Bronchial epithelial cell (primary cell): ENCODE data around the gene DOK3. TPM values are rescaled to one million over a fixed set of nuclear protein-coding genes. Genes with fewer than 3 reads are reported as not detected.

ENCODE experiments used
- DNase-seq: peaks from one replicate; pipeline ENCODE4 v3.0.0-alpha.2; 2010; ENCODE audit warnings: low read depth
- FAIRE-seq: peaks from 2 replicates; lab custom pipeline; 2011; peaks lifted over from hg19 to GRCh38; lab: Jason Lieb, UNC
- H3K27me3 ChIP-seq: 2 replicates; pipeline ENCODE4 v1.5.1; 2011; ENCODE audit warnings: low read length; ENCODE audit not compliant: control insufficient read depth, insufficient read depth
- H3K36me3 ChIP-seq: 2 replicates; pipeline ENCODE4 v1.5.1; 2011; ENCODE audit warnings: low read length; ENCODE audit not compliant: control insufficient read depth, insufficient read depth
- H3K4me3 ChIP-seq: 2 replicates; pipeline ENCODE4 v1.5.1; 2011; ENCODE audit warnings: mild to moderate bottlenecking, low read depth, low read length, control low read depth
- total RNA-seq: library from RNA; depleted of rRNA; stranded (reverse); fragments of >200 nt; gene quantifications from 2 replicates; pipeline ENCODE4 v1.2.1, GENCODE V29; 2014
- TF ChIP-seq, protein P1 (sequence below): IDR thresholded peaks from 2 replicates; pipeline ENCODE4 v1.5.1; 2011; ENCODE audit warnings: mild to moderate bottlenecking, moderate library complexity, low read length, control low read depth, inconsistent platforms; ENCODE audit not compliant: insufficient read depth, severe bottlenecking

The DOK3 gene
- total RNA-seq, 1 donor from 2014 or later, result 0.53 TPM

GRCh38 chr5:177554474-177555111 is 45.0 kb upstream of the DOK3 start, which contains the start of gene FAM193B:
Gene FAM193B, minus strand, starts transcription at chr5:177554563. Its CDS starts 105 bp downstream, at chr5:177554458.
- TF ChIP-seq, protein P1, sequence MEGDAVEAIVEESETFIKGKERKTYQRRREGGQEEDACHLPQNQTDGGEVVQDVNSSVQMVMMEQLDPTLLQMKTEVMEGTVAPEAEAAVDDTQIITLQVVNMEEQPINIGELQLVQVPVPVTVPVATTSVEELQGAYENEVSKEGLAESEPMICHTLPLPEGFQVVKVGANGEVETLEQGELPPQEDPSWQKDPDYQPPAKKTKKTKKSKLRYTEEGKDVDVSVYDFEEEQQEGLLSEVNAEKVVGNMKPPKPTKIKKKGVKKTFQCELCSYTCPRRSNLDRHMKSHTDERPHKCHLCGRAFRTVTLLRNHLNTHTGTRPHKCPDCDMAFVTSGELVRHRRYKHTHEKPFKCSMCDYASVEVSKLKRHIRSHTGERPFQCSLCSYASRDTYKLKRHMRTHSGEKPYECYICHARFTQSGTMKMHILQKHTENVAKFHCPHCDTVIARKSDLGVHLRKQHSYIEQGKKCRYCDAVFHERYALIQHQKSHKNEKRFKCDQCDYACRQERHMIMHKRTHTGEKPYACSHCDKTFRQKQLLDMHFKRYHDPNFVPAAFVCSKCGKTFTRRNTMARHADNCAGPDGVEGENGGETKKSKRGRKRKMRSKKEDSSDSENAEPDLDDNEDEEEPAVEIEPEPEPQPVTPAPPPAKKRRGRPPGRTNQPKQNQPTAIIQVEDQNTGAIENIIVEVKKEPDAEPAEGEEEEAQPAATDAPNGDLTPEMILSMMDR, result peak; percentile 40
- no peak for FAIRE-seq
- Histone ChIP-seq H3K27me3 (no peaks in the 10 kb centered on the region), H3K36me3 (peaks cover 5% of the 10 kb centered on the region), H3K4me3 (peak within 1 kb of the TSS; percentile 82)
- DNase-seq, result peak; percentile 74

DNA sequence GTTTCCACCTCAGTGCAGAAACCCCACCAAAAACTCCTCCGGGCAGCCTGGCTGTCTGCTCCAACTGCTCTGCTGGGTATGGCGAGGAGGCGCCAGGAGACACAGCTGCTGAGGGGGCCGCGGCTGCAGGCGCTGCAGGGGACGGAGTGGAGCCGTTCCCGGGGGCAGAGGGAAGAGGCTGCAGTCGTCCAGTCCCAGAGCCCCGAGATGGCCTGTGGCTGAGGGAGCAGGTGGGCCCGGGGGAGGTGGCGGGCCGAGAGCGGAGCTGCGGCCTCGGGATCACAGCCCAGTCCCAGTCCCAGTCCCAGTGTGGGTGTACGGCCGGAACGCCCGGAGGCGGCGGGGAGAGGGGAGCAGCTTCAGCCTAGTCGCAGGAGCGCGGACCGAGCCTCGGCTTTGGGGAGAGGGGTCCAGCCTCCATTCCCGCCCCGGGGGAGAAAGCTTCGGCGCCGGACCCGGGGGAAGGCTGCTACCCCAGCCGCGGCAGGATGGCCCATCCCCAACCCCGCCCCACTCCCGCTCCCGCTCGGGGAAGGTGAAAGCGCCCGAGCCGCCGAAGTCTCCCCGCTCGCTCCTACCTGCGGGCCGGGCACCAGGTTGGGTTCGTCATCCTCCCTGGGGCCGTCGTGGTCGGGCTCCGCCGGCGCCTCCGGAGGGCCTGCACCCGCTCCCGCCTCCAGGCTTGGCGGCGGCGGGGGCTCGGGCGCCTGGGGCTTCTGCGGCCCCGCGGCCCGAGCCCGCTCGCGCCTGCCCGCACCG is 44.2 kb upstream of the DOK3 start:
- DNase-seq (no peak), FAIRE-seq (no peak)
- Histone ChIP-seq H3K36me3 (peaks cover 5% of the 10 kb centered on the region), H3K4me3 (peak overlapping the region; percentile 82), H3K27me3 (no peaks in the 10 kb centered on the region)
- TF ChIP-seq, protein P1, result no peak

DNA sequence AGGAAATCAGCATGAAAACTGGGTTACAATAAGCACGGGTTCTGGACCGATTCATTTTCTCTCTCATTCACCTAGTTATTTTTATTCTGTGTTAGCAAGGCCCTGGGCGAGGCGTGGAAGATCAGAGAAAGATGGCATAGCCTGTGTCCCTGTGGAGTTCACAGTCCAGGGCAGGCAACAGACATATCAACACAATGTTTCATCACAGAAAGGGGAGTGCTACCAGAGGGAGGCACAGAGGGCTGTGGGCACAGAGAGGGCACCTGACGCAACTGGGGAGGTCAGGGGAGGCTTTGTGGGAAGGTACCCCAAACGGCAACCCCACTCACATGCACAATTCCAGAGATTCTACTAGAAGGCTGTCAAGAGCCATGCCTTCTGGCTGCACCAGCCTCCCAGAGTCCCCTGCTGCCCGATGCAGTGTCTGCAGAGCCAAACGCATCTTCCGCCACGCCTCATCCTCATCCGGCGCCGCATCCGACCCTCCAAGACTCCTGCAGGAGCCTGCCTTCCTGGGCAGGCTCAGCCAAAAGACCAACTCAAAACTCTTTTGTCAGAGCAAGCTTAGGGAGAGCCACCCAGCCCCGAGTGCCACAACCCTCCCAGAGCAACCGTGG is 43.3 kb upstream of the DOK3 start:
- H3K27me3 ChIP-seq, result no peaks in the 10 kb centered on the region
- TF ChIP-seq, protein P1, result no peak
- peak overlapping the region; percentile 82 for H3K4me3 ChIP-seq
- FAIRE-seq (no peak), DNase-seq (no peak)
- H3K36me3 ChIP-seq, result peaks cover 5% of the 10 kb centered on the region

DNA sequence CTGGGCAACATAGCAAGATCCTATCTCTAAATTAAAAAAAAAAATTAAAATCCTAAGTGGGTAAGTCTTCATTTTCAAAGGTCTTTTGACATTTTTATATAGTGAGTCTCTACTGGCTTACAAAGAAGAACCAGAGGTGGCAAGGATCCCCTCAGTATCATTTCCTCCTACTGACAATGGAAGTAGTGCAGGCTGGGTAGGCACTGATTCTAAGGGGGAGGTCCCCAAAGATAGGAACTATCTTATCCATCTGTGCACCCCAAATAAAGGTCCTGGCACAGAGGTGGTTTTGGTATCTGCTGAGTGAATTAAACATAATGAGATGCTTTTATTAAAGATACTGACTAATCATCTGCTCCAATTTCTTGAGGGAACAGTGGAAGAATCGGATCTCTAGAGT is 40.5 kb upstream of the DOK3 start:
- no peak for FAIRE-seq
- no peak overlapping the region for H3K4me3 ChIP-seq
- H3K36me3 ChIP-seq, result peaks cover 5% of the 10 kb centered on the region
- H3K27me3 ChIP-seq, result no peaks in the 10 kb centered on the region
- DNase-seq, result no peak
- TF ChIP-seq, protein P1, result no peak

DNA sequence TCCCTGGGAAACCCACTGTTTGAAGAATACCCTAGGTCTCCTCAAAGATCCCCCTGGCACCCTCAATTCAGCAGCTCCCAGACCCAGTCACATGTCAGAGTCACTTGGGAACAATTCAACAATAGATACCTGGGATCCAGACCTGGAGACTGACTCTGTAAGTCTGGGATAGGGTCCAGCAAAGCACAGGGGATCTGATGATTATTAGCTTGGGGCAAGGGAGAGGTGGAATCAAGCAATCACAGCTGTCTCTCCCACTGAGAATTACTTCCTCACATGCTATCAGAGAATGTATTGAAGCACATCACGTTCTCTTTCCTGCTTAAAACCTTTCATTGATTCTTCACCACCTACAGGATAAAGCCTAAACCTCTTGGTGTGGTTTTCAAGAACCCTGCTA is 38.9 kb upstream of the DOK3 start:
- TF ChIP-seq, protein P1, result no peak
- no peak overlapping the region for H3K4me3 ChIP-seq
- DNase-seq (no peak), FAIRE-seq (no peak)
- peaks cover 5% of the 10 kb centered on the region for H3K36me3 ChIP-seq
- no peaks in the 10 kb centered on the region for H3K27me3 ChIP-seq
